ENCODE data around the gene ARHGAP20.

ARHGAP20 gene

GRCh38 chr11:110689306-110689705, 22.9 kb downstream of the ARHGAP20 start:
- H3K27ac ChIP-seq: no peak overlapping the region
- TF ChIP-seq CTCF (IDR thresholded peaks at IDR 0.05): no peak
- TF ChIP-seq ZFX (IDR thresholded peaks at IDR 0.05; ENCODE audit: borderline replicate concordance): no peak

GRCh38 chr11:110679323-110679975, 32.8 kb downstream of the ARHGAP20 start:
- TF ChIP-seq CTCF (IDR thresholded peaks at IDR 0.05) (no peak), ZFX (IDR thresholded peaks at IDR 0.05; ENCODE audit: borderline replicate concordance) (no peak)
- no peak overlapping the region for H3K27ac ChIP-seq

DNA sequence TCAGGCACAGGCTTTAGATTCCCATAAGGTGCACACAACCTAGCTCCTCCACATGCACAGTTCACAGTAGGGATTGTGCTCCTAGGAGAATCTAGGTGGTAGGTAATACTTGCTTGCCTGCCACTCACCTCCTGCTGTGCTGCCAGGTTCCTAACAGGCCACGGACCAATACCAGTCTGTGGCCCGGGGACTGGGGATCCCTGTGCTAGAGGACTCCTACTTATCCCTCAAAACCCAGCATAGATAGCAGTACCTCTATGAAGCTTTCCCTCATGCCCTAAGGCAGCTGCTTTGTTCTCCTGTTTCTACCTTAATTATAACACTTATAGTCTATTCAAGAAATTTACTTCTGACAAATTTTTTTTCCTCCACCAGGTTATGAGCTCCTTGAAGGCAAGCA, 36.7 kb downstream of the ARHGAP20 start:
- TF ChIP-seq CTCF (IDR thresholded peaks at IDR 0.05): no peak
- no peak for TF ChIP-seq ZFX (IDR thresholded peaks at IDR 0.05; ENCODE audit: borderline replicate concordance)
- H3K27ac ChIP-seq: no peak overlapping the region

DNA sequence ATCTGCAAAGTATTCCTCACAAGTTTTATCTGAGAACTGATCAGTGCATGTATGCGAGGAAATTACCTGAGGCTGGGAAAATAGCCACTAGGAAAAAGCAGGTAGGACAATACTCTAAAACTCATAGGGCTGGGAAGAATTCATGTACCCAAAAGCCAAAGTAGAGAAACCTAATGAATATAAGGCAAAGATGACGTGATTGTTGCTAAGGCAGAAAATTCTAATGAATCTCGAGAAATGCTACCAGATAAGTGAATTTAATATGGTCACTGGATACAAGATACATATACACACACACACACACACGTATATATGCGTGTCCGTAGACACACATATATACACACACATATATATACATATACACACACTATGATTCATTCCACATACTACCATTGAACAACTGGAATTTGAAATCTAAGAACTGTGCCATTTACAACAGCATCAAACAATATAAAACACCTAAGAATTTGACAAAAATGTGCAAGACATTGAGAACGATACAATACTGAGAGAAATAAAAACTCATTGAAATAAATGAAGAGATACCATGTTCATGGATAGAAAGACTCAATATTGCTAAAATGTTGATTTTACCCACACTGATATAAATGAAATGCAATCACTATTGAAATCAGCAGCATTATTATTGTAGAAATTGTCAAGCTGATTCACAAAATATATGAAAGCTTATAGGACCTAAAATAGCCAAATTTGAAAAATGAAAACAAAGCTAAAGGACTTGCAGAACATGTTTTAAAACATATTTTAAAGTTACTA, 46.4 kb downstream of the ARHGAP20 start:
- TF ChIP-seq ZFX (IDR thresholded peaks at IDR 0.05; ENCODE audit: borderline replicate concordance) (no peak), CTCF (IDR thresholded peaks at IDR 0.05) (no peak)

DNA sequence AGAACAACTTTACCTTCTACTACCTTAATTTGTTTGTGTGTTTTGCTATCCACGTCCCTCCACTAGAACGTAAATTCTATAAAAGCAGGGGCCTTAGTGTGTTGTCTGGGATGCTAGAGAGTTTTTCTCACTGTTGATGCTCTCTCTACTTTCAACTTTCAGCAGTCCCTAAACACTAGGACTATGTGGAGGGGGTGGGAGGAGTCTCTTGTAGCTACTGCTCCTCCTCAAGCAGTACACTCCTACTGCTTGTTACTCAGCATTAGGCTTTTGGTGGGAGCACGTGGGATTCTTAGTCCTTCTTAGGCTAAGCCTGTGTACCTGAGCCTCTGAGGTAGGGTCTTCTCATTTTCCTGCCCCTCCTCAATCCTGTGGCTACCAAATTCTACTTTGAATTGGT, 56.3 kb downstream of the ARHGAP20 start:
- no peak overlapping the region for H3K27ac ChIP-seq
- TF ChIP-seq CTCF (IDR thresholded peaks at IDR 0.05) (no peak), ZFX (IDR thresholded peaks at IDR 0.05; ENCODE audit: borderline replicate concordance) (no peak)

More for the DNA sequence above, 46.4 kb downstream of the ARHGAP20 start:
- H3K27ac ChIP-seq: no peak overlapping the region

GRCh38 chr11:110654456-110654855, 57.8 kb downstream of the ARHGAP20 start:
- no peak overlapping the region for H3K27ac ChIP-seq
- no peak for TF ChIP-seq ZFX (IDR thresholded peaks at IDR 0.05; ENCODE audit: borderline replicate concordance)
- no peak for TF ChIP-seq CTCF (IDR thresholded peaks at IDR 0.05)

DNA sequence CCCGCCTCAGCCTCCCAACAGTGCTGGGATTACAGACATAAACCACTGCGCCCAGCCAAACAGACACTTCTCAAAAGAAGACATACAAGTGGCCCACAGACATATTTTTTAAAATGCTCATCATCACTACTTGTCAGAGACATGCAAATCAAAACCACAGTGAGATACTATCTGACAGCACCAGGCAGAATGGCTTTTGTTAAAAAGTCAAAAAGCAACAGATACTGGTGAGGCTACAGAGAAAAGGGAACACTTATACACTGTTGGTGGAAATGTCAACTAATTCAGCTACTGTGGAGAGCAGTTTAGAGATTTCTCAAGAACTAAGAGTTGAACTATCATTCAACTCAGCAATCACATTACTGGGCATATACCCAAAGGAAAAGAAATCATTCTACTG, 67.0 kb downstream of the ARHGAP20 start:
- no peak overlapping the region for H3K27ac ChIP-seq
- TF ChIP-seq CTCF (IDR thresholded peaks at IDR 0.05) (no peak), ZFX (IDR thresholded peaks at IDR 0.05; ENCODE audit: borderline replicate concordance) (no peak)

Data from 22Rv1 (cell line).